Hematopoietic multipotent progenitor cell (in vitro differentiated cells): ENCODE data around the gene CHIC2. TPM values are rescaled to one million over a fixed set of nuclear protein-coding genes. Genes with fewer than 3 reads are reported as not detected.
"Not testable (repeated sequence)": the region's sequence is repeated elsewhere in the genome, so short reads cannot be mapped to it uniquely, and the experiment has no call there.

Source experiments
- DNase-seq, 3 donors: peaks; one replicate each; pipeline ENCODE4 v3.0.0-alpha.2; 2011 to 2015; ENCODE audit warnings: low read depth in 2 of 3, low spot score in 2 of 3
- total RNA-seq: library from RNA; depleted of rRNA; stranded (reverse); fragments of >200 nt; gene quantifications from one replicate; pipeline ENCODE4 v1.2.3, GENCODE V29; 2012

Gene CHIC2
- total RNA-seq, 1 donor, result 45.2 TPM

DNA sequence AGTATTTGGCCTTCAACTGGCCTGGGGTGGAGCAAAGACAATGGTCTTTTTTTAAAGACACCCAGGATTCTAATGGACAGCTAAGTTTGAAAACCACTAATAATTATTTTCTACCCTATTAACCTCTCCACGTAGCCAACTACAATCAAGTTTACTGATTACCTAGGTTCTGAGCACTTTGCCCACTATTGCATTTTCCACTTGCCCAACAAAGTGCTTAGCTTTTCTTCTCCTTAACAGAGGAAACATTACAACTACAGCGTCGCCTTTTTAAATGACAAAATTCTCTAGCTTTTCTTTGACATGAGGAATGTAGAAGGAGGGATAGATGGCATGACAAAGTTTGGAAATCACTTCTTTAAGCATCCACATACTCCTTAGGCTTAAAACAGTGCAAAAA lies 2.0 kb downstream of the CHIC2 start:
- no peak for DNase-seq

DNA sequence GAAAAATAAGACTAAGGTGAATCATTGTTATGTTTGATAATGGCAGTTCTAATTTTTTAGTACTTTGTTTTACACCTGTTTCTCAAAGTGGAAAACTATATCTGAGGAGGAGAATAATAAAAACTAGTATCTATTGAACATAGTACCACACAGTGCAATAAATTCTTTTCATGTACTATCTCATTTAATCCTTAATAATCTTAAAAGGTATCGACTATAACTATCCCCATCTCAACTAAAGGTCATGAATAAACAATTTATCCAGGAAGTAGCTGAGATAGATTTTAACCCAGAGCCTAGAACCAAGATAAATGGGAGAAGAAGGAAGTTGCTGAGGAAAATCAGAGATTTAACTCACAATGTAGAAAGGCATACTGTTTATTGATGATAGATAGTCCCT lies 2.5 kb downstream of the CHIC2 start:
- no peak for DNase-seq

DNA sequence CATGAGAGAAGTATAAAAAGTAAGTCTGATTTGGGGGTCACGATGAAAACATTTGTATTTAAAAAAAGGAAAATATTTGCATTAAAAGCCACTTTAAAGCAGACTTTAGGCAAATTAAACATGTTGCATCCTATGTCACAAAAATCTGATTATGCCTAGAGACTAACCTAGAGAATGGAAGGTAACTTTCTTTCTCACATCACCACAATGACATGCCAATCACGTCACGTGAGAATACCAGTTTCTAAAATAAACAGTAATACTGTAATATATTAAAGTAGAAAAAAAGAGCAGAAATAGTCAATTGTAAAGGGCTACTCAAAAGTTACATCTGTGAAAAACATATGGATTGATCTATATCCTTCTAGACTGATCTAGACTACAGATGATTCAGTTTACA lies 3.3 kb downstream of the CHIC2 start:
- no peak for DNase-seq

DNA sequence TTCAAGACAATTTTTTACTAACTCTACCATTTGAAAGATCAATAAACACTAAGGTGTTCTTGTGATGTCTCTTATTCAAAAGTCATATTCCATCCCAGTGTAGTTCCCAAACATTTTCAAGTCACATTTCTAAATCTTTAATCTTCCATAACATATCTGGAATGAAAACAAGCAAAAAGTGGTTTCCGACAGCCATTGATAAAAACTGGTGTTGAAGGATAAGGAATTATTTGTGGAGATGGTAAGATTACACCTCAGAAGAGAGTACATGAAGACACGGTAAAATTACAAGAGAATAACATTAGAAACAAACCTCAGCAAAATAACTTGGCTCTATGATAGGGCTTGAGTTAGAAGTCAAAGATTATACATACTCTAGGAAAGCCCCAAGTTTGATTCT lies 4.3 kb downstream of the CHIC2 start:
- DNase-seq, result no peak

DNA sequence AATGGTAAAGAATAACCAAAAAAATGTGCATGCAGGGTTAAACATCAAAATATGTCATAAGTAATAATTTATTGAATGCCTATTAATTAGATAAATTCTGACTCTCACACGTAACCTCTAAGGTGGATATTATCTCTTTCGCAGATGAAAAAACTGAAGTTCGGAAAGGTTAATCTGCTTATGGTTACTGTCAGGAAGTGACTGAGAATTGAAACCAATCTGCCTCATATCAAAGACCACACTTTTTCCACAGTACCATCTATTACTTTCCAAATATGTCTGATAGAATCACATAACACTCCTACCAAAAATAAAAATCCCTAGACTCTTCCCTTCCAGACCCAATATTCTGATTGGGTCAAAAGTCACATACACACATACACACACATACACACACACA lies 6.2 kb downstream of the CHIC2 start:
- DNase-seq, result no peak

DNA sequence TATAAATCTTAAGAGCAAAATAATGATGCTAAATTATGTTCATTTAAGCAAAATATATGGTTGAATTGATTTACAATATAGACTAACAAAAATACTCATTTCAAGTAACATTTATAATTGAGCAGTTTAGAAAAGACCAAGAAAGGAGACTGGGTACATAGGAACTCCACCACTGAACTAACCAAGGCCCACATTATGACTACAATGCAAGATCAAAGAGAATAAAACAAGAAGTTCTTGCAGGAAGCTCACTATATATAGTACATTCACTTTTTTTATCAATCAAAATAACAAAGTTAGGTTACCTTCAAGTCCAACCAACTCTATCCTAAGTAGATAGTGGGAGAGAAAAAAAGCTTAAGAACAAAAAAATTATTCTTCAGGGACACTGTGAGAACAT lies 8.0 kb downstream of the CHIC2 start:
- no peak for DNase-seq

DNA sequence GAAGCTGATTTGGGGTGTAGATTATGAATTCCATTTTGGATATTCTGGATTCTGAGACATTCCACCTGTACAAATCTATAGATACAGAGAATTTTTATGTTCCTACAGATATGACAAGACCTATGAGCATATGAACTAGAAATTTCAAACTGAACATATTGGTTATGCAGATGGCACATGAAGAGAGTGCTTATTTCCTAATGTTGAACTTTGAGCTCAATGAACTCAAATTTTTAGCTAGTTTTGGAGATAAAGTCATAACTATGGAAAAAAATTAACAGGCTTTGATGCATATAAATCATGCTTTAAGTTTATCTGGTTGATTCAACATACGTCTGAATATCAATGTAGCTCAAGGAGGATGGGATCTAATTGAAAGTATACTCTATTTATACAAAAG lies 8.9 kb downstream of the CHIC2 start:
- DNase-seq, result no peak

DNA sequence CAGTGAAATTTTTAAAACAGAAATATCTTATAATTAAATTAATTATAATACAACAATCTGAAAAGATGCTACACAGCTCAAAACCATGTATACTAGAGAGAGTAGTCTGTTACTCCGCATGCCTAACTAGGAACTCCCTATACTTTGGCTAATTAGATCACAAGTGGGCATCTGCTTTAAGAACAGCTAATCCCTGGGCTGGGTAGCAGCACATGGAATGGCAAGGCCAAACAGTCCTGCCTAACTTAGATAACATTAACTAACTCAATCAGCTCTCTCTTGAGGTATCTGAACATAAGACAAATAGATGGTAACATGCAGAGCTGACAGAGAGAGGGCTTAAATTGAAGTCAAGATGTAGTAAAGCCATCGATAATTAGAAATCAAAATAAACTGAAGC lies 9.9 kb downstream of the CHIC2 start:
- DNase-seq, result no peak

DNA sequence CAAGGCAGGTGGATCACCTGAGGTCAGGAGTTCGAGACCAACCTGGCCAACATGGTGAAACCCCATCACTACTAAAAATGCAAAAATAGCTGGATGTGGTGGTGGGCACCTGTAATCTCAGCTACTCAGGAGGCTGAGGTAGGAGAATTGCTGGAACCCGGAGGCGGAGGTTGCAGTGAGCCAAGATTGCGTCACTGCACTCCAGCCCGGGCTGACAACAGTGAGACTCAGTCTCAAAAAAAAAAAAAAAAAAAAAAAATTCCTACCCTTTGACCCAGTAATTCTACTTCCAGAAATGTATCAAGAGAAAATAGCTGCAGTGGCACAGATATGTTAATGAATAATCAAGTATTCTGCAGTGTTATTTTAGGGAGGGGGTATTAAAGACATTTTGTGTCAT lies 11.1 kb downstream of the CHIC2 start:
- not testable (repeated sequence) for DNase-seq

DNA sequence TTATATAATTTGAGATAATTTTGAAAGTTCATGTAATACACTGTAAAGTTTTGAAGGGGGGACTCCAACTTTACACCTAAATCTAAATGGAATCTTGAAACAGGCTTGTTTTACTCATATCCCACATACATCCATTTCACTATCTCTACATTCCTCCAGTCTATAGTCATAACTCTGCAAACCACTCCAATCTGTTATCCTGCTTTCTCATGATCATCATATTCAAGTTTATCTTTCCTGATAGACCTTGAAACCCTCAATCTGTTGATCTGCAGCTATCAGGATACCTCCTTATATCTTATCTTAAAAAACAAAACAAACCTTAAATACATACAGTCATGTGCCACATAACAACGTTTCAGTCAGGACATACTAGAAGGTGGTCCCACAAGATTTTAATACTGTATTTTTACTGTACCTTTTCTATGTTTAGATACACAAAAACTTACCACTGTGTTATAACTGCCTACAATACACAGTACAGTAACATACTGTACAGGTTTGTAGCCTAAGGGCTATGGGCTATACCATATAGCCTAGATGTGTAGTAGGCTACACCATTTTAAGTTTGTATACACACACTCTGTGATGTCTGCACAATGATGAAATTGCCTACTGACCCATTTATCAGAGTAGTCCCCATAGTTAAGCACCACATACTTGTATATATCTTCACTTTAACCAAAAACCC lies 14.0 kb downstream of the CHIC2 start:
- no peak for DNase-seq

DNA sequence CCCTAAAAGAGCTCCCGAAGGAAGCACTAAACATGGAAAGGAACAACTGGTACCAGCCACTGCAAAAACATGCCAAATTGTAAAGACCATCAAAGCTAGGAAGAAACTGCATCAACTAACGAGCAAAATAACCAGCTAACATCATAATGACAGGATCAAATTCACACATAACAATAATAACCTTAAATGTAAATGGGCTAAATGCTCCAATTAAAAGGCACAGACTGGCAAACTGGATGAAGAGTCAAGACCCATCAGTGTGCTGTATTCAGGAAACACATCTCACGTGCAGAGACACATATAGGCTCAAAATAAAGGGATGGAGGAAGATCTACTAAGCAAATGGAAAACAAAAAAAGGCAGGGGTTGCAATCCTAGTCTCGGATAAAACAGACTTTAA lies 20.8 kb downstream of the CHIC2 start:
- DNase-seq, result not testable (repeated sequence)

DNA sequence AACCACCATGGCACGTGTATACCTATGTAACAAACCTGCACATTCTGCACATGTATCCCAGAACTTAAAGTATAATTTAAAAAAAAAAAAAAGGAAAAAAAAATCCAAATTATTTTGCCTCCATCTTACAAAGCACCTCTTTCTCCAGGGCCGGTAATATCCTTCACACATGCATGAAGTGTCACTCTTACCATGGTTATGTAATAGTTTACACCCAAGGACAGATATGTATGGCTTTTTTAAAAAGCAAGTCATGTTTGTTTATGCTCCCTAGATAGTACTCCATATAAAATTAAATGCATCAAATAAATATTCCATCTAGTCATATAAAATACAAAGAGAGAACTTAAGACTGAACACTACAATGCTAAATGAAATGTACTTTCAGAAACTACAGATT lies 22.5 kb downstream of the CHIC2 start:
- no peak for DNase-seq

DNA sequence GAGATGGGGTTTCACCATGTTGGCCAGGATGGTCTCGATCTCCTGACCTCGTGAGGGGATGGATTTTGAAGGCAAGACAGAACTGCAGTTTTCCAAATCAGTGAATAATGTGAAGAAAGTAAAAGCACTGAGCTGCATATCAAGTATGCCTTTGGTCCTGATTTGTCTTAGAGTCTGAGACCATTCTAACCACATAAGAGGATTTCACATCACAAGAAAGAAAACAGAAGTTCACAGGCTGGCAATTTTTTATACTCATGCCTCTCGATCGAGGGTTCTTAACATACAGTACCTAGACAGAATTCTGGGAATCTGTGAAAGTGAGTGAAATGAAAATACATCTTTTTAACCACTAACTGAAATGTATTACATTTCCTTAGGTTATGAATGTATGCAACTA lies 23.3 kb downstream of the CHIC2 start:
- no peak for DNase-seq

DNA sequence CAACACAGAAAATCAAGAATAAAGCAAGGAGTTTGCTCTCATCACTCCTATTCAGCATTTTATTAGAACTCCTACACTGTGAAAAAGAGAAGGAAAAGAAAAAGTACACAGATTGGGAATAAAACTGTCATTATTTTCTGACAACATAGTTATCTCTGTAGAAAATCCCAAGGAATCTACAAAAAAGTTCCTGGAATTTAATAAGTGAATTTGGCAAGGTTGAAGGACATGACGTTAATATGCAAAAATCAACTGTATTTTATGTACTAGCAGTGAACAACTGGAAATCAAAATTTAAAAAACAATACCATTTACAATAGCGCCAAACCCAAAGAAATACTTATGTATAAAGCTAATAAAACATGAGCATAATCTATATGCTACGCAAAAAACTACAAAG lies 26.3 kb downstream of the CHIC2 start:
- no peak for DNase-seq

DNA sequence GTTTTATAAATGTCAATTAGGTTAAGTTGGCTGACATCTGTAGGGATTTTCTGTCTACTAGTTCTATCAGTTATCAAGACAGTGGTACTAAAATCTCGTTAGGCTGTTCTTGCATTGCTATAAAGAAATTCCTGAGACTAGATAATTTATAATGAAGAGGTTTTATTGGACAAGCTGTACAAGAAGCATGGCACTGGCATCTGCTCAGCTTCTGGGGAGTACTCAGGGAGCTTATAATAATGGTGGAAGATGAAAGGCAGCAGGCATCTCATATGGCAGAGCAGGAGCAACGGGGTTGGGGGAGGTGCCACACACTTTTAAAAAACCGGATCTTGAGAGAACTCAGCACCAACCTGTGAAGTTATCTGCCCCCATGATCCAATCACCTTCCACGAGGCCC lies 28.2 kb downstream of the CHIC2 start:
- DNase-seq, result no peak

DNA sequence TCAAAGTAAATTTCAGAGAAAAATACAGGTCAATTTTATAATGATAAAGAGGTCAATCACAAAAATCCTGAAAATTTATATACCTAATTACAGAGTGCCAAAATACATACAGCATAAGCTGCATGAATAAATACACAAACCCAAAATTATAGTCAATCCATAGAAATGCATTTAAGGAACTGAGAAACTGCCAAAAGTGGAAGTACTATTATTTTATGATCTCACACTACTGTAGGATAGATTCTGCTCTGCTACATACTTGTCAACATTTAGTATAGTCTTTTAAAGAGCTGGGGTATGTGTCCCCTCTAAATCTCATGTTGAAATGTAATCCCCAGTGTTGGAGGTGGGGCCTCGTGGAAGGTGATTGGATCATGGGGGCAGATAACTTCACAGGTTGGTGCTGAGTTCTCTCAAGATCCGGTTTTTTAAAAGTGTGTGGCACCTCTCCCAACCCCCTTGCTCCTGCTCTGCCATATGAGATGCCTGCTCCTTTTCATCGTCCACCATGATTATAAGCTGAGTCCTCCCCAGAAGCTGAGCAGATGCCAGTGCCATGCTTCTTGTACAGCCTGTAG lies 31.8 kb downstream of the CHIC2 start:
- peak in 1 of 3 donors; percentile 15 for DNase-seq

DNA sequence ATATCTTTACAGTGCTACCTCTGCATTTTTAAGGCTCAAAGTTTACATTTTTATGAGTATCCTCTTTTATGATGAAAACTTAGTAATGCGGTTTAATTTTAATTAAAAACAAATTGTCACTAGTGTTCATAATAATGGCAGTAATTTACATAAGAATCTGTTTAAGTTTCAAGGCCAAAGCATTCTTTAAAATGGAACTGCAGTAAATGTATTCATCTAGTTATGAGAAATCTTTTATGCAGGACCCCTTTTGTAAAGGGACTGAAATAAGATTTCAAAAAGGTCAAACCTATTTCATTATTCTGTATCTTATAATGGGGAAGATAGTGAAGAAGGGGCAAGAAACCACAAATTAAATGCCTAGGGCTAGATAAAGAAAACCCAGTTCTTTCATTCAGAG lies 37.1 kb downstream of the CHIC2 start:
- DNase-seq, result no peak

DNA sequence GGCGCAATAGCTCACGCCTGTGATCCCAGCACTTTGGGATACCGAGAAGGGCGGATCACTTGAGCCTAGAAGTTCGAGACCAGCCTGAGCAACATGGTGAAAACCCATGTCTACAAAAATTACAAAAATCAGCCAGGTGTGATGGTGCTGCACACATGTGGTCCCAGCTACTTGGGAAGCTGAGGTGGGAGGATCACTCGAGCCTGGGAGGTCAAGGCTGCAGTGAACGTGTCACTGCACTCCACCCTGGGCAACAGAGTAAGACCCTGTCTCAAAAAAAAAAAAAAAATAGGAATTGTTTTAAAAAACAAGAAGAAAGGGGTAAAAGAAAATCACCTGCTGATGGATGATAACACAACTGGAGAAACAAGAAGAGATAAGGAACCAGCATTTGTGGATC lies 38.8 kb downstream of the CHIC2 start:
- no peak for DNase-seq

DNA sequence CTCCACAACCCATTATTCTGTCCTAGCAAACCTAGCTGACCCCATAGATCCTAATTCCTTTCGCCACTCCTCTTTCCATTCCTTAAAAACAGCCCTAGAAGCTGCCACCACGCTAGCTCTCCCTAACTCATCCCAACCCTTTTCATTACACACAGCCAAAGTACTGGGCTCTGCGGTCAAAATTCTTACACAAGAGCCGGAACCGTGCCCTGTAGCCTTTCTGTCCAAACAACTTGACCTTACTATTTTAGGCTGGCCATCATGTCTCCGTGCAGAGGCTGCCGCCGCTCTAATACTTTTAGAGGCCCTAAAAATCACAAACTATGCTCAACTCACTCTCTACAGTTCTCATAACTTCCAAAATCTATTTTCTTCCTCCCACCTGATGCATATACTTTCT lies 41.4 kb downstream of the CHIC2 start:
- DNase-seq, result not testable (repeated sequence)

DNA sequence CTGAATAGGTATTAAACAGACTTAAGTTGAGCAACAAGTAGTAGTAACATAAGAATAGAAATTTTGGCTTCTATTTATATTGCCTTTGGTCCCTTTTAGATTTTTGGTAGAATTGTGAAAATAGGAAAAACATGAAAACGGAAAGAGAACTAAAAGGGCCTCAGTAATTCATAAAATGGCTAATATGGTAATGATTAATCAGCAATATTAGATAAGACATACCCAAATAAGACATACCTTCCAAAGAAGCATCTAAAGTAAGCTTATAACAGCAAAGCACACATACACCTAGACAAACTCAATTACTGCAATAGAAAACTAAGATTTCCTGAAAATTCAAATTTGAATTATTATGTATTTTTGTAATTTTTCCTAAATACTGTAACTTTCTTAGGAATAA lies 46.4 kb downstream of the CHIC2 start:
- DNase-seq, result no peak

DNA sequence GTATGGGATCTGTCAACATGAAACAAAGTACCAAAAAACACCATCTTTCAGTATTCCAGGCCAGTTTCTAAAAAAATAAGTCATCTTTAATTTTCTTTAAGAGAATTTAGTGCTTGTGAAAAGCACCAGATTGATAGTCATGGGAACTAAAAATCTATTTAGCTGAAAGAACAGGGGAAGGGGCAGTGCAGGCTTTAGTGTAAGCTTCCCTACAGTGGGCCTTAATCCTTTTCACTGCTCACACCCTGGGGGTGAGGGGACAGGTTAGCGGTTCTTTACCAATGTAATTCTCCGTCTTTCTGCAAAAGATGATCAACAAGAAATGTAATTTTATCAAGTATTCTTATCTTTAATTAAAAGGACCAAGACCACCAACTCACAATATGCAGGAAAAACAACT lies 47.1 kb downstream of the CHIC2 start:
- DNase-seq, result no peak

DNA sequence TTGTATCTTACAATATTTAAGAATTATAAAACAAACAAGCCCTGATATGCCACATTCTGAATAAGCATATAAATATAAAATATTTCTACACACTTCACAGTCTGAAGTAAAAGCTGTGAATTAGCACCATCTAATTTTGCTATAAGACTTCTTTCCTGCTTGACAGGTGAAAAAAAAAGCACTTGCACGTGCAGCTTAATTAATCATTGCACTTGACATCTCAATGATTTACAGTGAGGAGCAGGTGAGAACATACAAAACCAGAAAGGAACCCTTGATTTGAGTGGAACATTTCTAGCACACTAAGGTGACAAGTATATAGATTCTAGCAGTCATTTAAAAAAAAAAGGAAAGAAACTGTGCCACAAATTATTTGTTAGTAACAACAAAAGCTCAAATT lies 47.9 kb downstream of the CHIC2 start:
- DNase-seq, result no peak

DNA sequence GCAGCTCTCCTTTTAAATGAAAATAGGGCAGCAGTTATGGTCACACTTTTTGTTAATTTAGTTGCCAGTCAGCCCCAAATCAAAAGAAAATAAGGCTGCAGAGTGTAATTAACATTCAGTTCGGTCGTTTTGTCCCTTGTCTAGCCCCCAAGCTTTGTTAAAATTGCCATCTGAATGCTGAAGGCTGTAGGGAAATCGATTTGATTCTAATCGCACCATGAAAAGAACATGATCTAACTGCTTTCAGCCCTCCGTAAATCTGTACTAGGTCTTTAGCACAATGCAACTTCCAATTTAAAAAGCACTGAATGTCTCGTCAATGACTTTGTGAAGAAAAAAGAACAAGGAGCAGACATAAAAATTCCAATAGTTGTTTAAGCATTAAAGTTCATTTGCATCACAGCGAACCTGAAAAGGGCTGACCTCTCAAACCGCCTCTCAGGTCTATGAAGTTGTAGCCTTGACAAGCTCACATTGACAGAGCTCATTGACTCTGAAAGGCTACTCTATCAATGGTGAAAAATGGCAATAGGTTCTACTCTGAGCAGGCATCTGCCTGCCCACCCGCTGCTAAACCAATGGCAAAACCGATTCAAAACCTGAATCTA lies 48.9 kb downstream of the CHIC2 start:
- DNase-seq, result no peak
